B cell (primary cell): ENCODE results near the gene SENP5.

Source experiments
- EZH2 ChIP-seq: IDR thresholded peaks from 2 replicates; pipeline ENCODE4 v1.6.1; 2012; ENCODE audit warnings: borderline replicate concordance, low read depth, mild to moderate bottlenecking, moderate library complexity, low read length; ENCODE audit not compliant: insufficient read depth, poor library complexity, severe bottlenecking
- TF ChIP-seq, protein P1 (sequence below): fragments of 200-600 bp; IDR thresholded peaks from one replicate; pipeline ENCODE4 v1.8.0; 2022; ENCODE audit warnings: antibody characterized with exemption, mild to moderate bottlenecking

DNA sequence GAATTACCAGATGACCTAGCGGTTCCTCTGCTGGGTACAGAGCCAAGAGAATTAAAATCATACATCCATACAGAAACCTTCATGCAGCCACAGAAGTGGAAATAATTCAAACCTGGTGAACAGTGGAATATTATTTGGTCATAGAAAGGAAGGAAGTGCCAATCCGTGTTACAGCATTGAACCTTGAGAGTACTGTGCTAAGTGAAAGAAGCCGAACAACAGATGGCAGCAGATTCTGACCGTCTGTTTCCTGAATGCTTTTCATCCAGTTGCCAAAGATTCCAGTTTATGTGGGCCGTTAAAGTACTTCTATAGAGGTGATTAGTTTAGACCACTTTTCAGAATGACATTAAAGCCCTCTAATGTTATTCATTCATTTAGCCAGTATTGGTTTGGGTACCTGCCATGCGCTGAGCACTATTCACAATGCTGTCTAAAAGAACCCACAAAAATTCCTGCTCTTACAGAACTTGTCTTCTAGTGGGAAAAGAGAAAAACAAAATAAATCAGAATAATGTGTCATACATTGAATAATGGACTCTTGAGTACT lies 45.8 kb upstream of the SENP5 start:
- TF ChIP-seq, protein P1, sequence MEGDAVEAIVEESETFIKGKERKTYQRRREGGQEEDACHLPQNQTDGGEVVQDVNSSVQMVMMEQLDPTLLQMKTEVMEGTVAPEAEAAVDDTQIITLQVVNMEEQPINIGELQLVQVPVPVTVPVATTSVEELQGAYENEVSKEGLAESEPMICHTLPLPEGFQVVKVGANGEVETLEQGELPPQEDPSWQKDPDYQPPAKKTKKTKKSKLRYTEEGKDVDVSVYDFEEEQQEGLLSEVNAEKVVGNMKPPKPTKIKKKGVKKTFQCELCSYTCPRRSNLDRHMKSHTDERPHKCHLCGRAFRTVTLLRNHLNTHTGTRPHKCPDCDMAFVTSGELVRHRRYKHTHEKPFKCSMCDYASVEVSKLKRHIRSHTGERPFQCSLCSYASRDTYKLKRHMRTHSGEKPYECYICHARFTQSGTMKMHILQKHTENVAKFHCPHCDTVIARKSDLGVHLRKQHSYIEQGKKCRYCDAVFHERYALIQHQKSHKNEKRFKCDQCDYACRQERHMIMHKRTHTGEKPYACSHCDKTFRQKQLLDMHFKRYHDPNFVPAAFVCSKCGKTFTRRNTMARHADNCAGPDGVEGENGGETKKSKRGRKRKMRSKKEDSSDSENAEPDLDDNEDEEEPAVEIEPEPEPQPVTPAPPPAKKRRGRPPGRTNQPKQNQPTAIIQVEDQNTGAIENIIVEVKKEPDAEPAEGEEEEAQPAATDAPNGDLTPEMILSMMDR: no peak
- no peak for TF ChIP-seq EZH2
